Cardiac muscle cell (in vitro differentiated cells and primary cell): ENCODE results near the gene PRR15L. TPM values are rescaled to one million over a fixed set of nuclear protein-coding genes. Genes with fewer than 3 reads are reported as not detected.
"Not testable (repeated sequence)": the region's sequence is repeated elsewhere in the genome, so short reads cannot be mapped to it uniquely, and the experiment has no call there.

Experiments used
- DNase-seq, 2 donors: peaks; one replicate each; pipeline versions ENCODE4 v3.0.0 to v3.0.0-alpha.2; 2010 to 2017; ENCODE audit warnings: low read depth in 1 of 2, low spot score in 1 of 2
- H3K27ac ChIP-seq: fragments of 200-600 bp; sonication (generic); 2 replicates; pipeline ENCODE4 v1.5.1; 2016
- H3K27me3 ChIP-seq: fragments of 200-600 bp; sonication (generic); 2 replicates; pipeline ENCODE4 v1.6.0; 2016; ENCODE audit warnings: control low read depth
- H3K36me3 ChIP-seq: fragments of 200-600 bp; sonication (generic); 2 replicates; pipeline ENCODE4 v1.5.1; 2016; ENCODE audit warnings: control low read depth
- H3K4me1 ChIP-seq: fragments of 200-600 bp; sonication (generic); 2 replicates; pipeline ENCODE4 v1.8.1; 2017; ENCODE audit warnings: low read depth, mild to moderate bottlenecking, mixed run types
- H3K4me3 ChIP-seq: fragments of 200-600 bp; sonication (generic); 2 replicates; pipeline ENCODE4 v1.5.1; 2016; ENCODE audit warnings: mild to moderate bottlenecking
- H3K9me3 ChIP-seq: fragments of 200-600 bp; sonication (generic); 2 replicates; pipeline ENCODE4 v1.5.1; 2017; ENCODE audit warnings: low read depth, mild to moderate bottlenecking, control low read depth
- CTCF ChIP-seq: IDR thresholded peaks from 2 replicates; pipeline ENCODE4 v1.5.1; 2012; ENCODE audit warnings: low read depth, mild to moderate bottlenecking, low read length
- polyA plus RNA-seq: library from polyadenylated mRNA; unstranded; fragments of >200 nt; fragmentation: Nextera tagmentation; extraction: Ambion mirVana; gene quantifications from 2 replicates; pipeline ENCODE4 v1.2.1, GENCODE V29; 2016
- total RNA-seq: library from RNA; depleted of rRNA; stranded (reverse); fragments of >200 nt; gene quantifications from 2 replicates; pipeline ENCODE4 v1.2.3, GENCODE V29; 2016

The PRR15L gene
- total and polyA plus RNA-seq, 2 experiments from 2014 or later, result not detected

GRCh38 chr17:47935961-47936360 lies 21.7 kb downstream of the PRR15L start:
- Histone ChIP-seq H3K27ac (no peak overlapping the region), H3K4me1 (no peaks in the 10 kb centered on the region), H3K4me3 (no peak overlapping the region), H3K36me3 (no peaks in the 10 kb centered on the region), H3K9me3 (no peaks in the 10 kb centered on the region), H3K27me3 (no peaks in the 10 kb centered on the region)
- no peak for TF ChIP-seq CTCF
- DNase-seq, result peak in 1 of 2 donors; percentile 72

GRCh38 chr17:47935468-47935867 lies 22.2 kb downstream of the PRR15L start:
- not testable (repeated sequence) for H3K9me3 ChIP-seq, DNase-seq, H3K27ac ChIP-seq, H3K4me3 ChIP-seq, H3K36me3 ChIP-seq, H3K27me3 ChIP-seq, H3K4me1 ChIP-seq

- no peaks in the 10 kb centered on the region for H3K27me3 ChIP-seq
- no peaks in the 10 kb centered on the region for H3K36me3 ChIP-seq
- no peak overlapping the region for H3K4me3 ChIP-seq
- H3K4me1 ChIP-seq, result no peaks in the 10 kb centered on the region
- no peak for TF ChIP-seq CTCF
- H3K9me3 ChIP-seq, result no peaks in the 10 kb centered on the region
- DNase-seq, result no peak
- H3K27ac ChIP-seq, result no peak overlapping the region
Observed at GRCh38 chr17:47934856-47935255, 22.8 kb downstream of the PRR15L start.

GRCh38 chr17:47931848-47932247 lies 25.8 kb downstream of the PRR15L start:
- H3K36me3 ChIP-seq, result peaks cover 6% of the 10 kb centered on the region
- TF ChIP-seq CTCF, result no peak
- H3K27me3 ChIP-seq, result no peaks in the 10 kb centered on the region
- no peak overlapping the region for H3K27ac ChIP-seq
- no peak for DNase-seq
- H3K4me3 ChIP-seq, result no peak overlapping the region
- H3K9me3 ChIP-seq, result no peaks in the 10 kb centered on the region
- H3K4me1 ChIP-seq, result no peaks in the 10 kb centered on the region

GRCh38 chr17:47929218-47930000 lies 28.3 kb downstream of the PRR15L start:
- Histone ChIP-seq H3K9me3 (no peaks in the 10 kb centered on the region), H3K27ac (no peak overlapping the region), H3K27me3 (no peaks in the 10 kb centered on the region), H3K4me1 (no peaks in the 10 kb centered on the region), H3K36me3 (peaks cover 23% of the 10 kb centered on the region), H3K4me3 (no peak overlapping the region)
- TF ChIP-seq CTCF, result no peak
- no peak for DNase-seq

- no peak for TF ChIP-seq CTCF
- Histone ChIP-seq H3K27me3 (no peaks in the 10 kb centered on the region), H3K27ac (no peak overlapping the region), H3K4me1 (no peaks in the 10 kb centered on the region), H3K9me3 (no peaks in the 10 kb centered on the region), H3K4me3 (no peak overlapping the region), H3K36me3 (peaks cover 25% of the 10 kb centered on the region)
- no peak for DNase-seq
Observed at GRCh38 chr17:47928415-47928814, 29.3 kb downstream of the PRR15L start.
